ENCODE data around the gene TULP4.
"Not testable (repeated sequence)": the region's sequence is repeated elsewhere in the genome, so short reads cannot be mapped to it uniquely, and the experiment has no call there.

Gene TULP4

GRCh38 chr6:158383542-158383941 is 71.3 kb downstream of the TULP4 start:
- Histone ChIP-seq H3K9ac (ENCODE audit: low read depth in 1 of 2, low read length in 2 of 2) (no peak overlapping the region), H3K27ac (ENCODE audit: low read depth, low read length) (no peak overlapping the region), H3K4me1 (ENCODE audit: control insufficient read depth in 1 of 2, insufficient read depth in 2 of 2, low read length in 2 of 2) (peaks cover 0 to 3% of the 10 kb centered on the region in 2 donors), H3K36me3 (ENCODE audit: control insufficient read depth in 1 of 2, insufficient read depth in 2 of 2, low read length in 2 of 2) (no peaks in the 10 kb centered on the region), H3K4me3 (ENCODE audit: low read depth in 1 of 2, low read length in 2 of 2) (no peak overlapping the region), H3K9me3 (ENCODE audit: control insufficient read depth in 1 of 2, low read length in 2 of 2) (no peaks in the 10 kb centered on the region), H3K27me3 (ENCODE audit: control insufficient read depth in 1 of 2, insufficient read depth in 2 of 2, low read length in 2 of 2) (no peaks in the 10 kb centered on the region)

GRCh38 chr6:158384671-158385110 is 72.4 kb downstream of the TULP4 start:
- Histone ChIP-seq H3K9ac (ENCODE audit: low read depth in 1 of 2, low read length in 2 of 2) (no peak overlapping the region), H3K27me3 (ENCODE audit: control insufficient read depth in 1 of 2, insufficient read depth in 2 of 2, low read length in 2 of 2) (no peaks in the 10 kb centered on the region), H3K4me3 (ENCODE audit: low read depth in 1 of 2, low read length in 2 of 2) (no peak overlapping the region), H3K9me3 (ENCODE audit: control insufficient read depth in 1 of 2, low read length in 2 of 2) (no peaks in the 10 kb centered on the region), H3K4me1 (ENCODE audit: control insufficient read depth in 1 of 2, insufficient read depth in 2 of 2, low read length in 2 of 2) (peaks cover 0 to 3% of the 10 kb centered on the region in 2 donors), H3K36me3 (ENCODE audit: control insufficient read depth in 1 of 2, insufficient read depth in 2 of 2, low read length in 2 of 2) (no peaks in the 10 kb centered on the region), H3K27ac (ENCODE audit: low read depth, low read length) (no peak overlapping the region)

DNA sequence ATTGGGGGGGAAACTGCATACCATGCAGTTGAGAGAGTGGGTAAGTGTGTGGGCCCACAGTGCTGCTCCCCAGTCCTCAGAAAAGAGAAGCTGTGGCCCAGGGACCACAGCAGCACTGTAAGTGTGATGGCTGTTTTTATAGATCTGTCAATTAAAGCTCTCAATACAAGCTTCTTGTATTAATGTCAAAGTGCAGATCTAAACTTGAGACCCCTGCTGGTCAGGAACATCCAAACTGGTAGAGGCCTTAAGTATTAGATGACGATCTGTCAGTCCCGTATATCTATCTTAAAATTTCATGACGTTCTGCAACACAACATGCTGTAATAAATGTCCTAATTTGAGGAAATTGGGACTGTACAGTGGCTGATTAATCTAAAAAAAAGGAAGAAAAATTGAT is 74.8 kb downstream of the TULP4 start:
- Histone ChIP-seq H3K4me1 (ENCODE audit: control insufficient read depth in 1 of 2, insufficient read depth in 2 of 2, low read length in 2 of 2) (peaks cover 0 to 3% of the 10 kb centered on the region in 2 donors), H3K9ac (ENCODE audit: low read depth in 1 of 2, low read length in 2 of 2) (no peak overlapping the region), H3K9me3 (ENCODE audit: control insufficient read depth in 1 of 2, low read length in 2 of 2) (peaks cover 0 to 4% of the 10 kb centered on the region in 2 donors), H3K27ac (ENCODE audit: low read depth, low read length) (no peak overlapping the region), H3K27me3 (ENCODE audit: control insufficient read depth in 1 of 2, insufficient read depth in 2 of 2, low read length in 2 of 2) (no peaks in the 10 kb centered on the region), H3K36me3 (ENCODE audit: control insufficient read depth in 1 of 2, insufficient read depth in 2 of 2, low read length in 2 of 2) (no peaks in the 10 kb centered on the region), H3K4me3 (ENCODE audit: low read depth in 1 of 2, low read length in 2 of 2) (no peak overlapping the region)

- H3K4me3 ChIP-seq (ENCODE audit: low read depth in 1 of 2, low read length in 2 of 2), result no peak overlapping the region
- no peak overlapping the region for H3K9ac ChIP-seq (ENCODE audit: low read depth in 1 of 2, low read length in 2 of 2)
- peaks cover 0 to 10% of the 10 kb centered on the region in 2 donors for H3K9me3 ChIP-seq (ENCODE audit: control insufficient read depth in 1 of 2, low read length in 2 of 2)
- no peaks in the 10 kb centered on the region for H3K27me3 ChIP-seq (ENCODE audit: control insufficient read depth in 1 of 2, insufficient read depth in 2 of 2, low read length in 2 of 2)
- H3K36me3 ChIP-seq (ENCODE audit: control insufficient read depth in 1 of 2, insufficient read depth in 2 of 2, low read length in 2 of 2), result no peaks in the 10 kb centered on the region
- H3K27ac ChIP-seq (ENCODE audit: low read depth, low read length), result no peak overlapping the region
- peaks cover 0 to 3% of the 10 kb centered on the region in 2 donors for H3K4me1 ChIP-seq (ENCODE audit: control insufficient read depth in 1 of 2, insufficient read depth in 2 of 2, low read length in 2 of 2)
Measured at GRCh38 chr6:158387578-158387977, 75.3 kb downstream of the TULP4 start.

DNA sequence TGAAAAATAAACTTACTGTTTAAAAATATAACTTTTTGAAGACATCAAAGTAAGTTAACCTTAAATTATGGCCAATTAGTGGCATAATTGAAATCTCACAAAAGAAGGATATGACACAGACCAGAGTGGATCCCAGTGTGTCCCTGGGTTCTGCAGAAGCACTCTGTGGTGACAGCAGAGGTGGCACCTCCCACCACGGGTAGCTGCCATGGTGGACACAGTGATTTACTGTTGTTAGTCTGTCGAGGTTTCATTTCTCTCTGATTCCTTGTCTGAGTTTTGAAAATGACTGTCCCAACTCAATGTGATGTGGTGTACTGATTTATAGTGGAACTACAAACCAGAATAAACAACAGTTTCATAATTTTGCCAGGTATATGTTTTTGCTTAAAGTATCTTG is 76.5 kb downstream of the TULP4 start:
- Histone ChIP-seq H3K27ac (ENCODE audit: low read depth, low read length) (no peak overlapping the region), H3K27me3 (ENCODE audit: control insufficient read depth in 1 of 2, insufficient read depth in 2 of 2, low read length in 2 of 2) (no peaks in the 10 kb centered on the region), H3K4me1 (ENCODE audit: control insufficient read depth in 1 of 2, insufficient read depth in 2 of 2, low read length in 2 of 2) (peaks cover 0 to 3% of the 10 kb centered on the region in 2 donors), H3K9ac (ENCODE audit: low read depth in 1 of 2, low read length in 2 of 2) (no peak overlapping the region), H3K9me3 (ENCODE audit: control insufficient read depth in 1 of 2, low read length in 2 of 2) (peaks cover 0 to 10% of the 10 kb centered on the region in 2 donors), H3K36me3 (ENCODE audit: control insufficient read depth in 1 of 2, insufficient read depth in 2 of 2, low read length in 2 of 2) (no peaks in the 10 kb centered on the region), H3K4me3 (ENCODE audit: low read depth in 1 of 2, low read length in 2 of 2) (no peak overlapping the region)

DNA sequence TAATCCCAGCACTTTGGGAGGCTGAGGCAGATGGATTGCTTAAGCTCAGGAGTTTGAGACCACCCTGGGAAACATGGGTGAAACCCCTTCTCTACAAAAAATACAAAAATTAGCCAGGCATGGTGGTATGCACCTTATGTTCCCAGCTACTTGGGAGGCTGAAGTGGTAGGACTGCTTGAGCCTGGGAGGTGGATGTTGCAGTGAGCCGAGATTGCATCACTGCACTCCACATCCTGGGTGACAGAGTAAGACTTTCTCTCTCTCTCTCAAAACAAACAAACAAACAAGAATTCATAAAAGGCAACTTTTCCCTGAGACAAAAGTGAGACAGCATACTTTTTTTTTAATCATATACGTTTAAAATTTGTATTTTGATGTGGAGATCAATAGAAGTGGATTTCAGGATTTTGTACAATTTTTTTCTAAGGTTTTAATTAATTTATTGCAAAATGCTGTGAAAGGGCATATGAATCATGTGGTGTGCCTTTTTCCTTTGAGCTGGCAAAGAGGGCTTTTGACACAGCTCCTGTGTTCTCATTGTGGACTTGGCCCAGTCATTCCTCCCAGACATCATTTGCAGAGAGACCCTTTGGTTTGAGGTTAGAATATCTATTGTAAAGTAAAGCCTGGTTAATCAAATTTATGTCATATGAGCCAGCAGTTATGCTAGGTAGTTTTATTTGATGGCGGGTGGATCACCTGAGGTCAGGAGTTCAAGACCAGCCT is 77.1 kb downstream of the TULP4 start:
- H3K36me3 ChIP-seq (ENCODE audit: control insufficient read depth in 1 of 2, insufficient read depth in 2 of 2, low read length in 2 of 2), result no peaks in the 10 kb centered on the region
- no peaks in the 10 kb centered on the region for H3K27me3 ChIP-seq (ENCODE audit: control insufficient read depth in 1 of 2, insufficient read depth in 2 of 2, low read length in 2 of 2)
- H3K9me3 ChIP-seq (ENCODE audit: control insufficient read depth in 1 of 2, low read length in 2 of 2), result peaks cover 0 to 10% of the 10 kb centered on the region in 2 donors
- H3K4me3 ChIP-seq (ENCODE audit: low read depth in 1 of 2, low read length in 2 of 2), result no peak overlapping the region
- no peak overlapping the region for H3K27ac ChIP-seq (ENCODE audit: low read depth, low read length)
- peaks cover 0 to 3% of the 10 kb centered on the region in 2 donors for H3K4me1 ChIP-seq (ENCODE audit: control insufficient read depth in 1 of 2, insufficient read depth in 2 of 2, low read length in 2 of 2)
- H3K9ac ChIP-seq (ENCODE audit: low read depth in 1 of 2, low read length in 2 of 2), result no peak overlapping the region

- H3K27ac ChIP-seq (ENCODE audit: low read depth, low read length), result no peak overlapping the region
Measured at GRCh38 chr6:158391276-158391675, 79.0 kb downstream of the TULP4 start.

DNA sequence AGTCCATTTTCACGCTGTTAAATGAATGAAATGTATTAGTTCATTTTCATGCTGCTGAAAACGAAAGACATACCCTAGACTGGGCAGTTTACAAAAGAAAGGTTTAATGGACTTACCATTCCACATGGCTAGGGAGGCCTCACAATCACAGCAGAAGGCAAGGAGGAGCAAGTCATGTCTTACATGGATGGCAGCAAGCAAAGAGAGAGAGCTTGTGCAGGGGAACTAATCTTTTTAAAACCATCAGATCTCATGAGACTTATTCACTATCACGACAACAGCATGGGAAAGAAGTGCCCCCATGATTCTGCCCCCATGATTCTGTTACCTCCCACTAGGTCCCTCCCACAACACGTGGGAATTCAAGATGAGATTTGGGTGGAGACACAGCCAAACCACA is 79.7 kb downstream of the TULP4 start:
- not testable (repeated sequence) for H3K9me3 ChIP-seq (ENCODE audit: control insufficient read depth in 1 of 2, low read length in 2 of 2); H3K27ac ChIP-seq (ENCODE audit: low read depth, low read length); H3K9ac ChIP-seq (ENCODE audit: low read depth in 1 of 2, low read length in 2 of 2); H3K4me3 ChIP-seq (ENCODE audit: low read depth in 1 of 2, low read length in 2 of 2); H3K36me3 ChIP-seq (ENCODE audit: control insufficient read depth in 1 of 2, insufficient read depth in 2 of 2, low read length in 2 of 2); H3K27me3 ChIP-seq (ENCODE audit: control insufficient read depth in 1 of 2, insufficient read depth in 2 of 2, low read length in 2 of 2); H3K4me1 ChIP-seq (ENCODE audit: control insufficient read depth in 1 of 2, insufficient read depth in 2 of 2, low read length in 2 of 2)

More at GRCh38 chr6:158391276-158391675, 79.0 kb downstream of the TULP4 start:
- no peak overlapping the region for H3K4me3 ChIP-seq (ENCODE audit: low read depth in 1 of 2, low read length in 2 of 2)
- peaks cover 0 to 3% of the 10 kb centered on the region in 2 donors for H3K4me1 ChIP-seq (ENCODE audit: control insufficient read depth in 1 of 2, insufficient read depth in 2 of 2, low read length in 2 of 2)
- H3K36me3 ChIP-seq (ENCODE audit: control insufficient read depth in 1 of 2, insufficient read depth in 2 of 2, low read length in 2 of 2), result no peaks in the 10 kb centered on the region
- peaks cover 0 to 10% of the 10 kb centered on the region in 2 donors for H3K9me3 ChIP-seq (ENCODE audit: control insufficient read depth in 1 of 2, low read length in 2 of 2)
- H3K27me3 ChIP-seq (ENCODE audit: control insufficient read depth in 1 of 2, insufficient read depth in 2 of 2, low read length in 2 of 2), result no peaks in the 10 kb centered on the region
- no peak overlapping the region for H3K9ac ChIP-seq (ENCODE audit: low read depth in 1 of 2, low read length in 2 of 2)

- peaks cover 0 to 10% of the 10 kb centered on the region in 2 donors for H3K9me3 ChIP-seq (ENCODE audit: control insufficient read depth in 1 of 2, low read length in 2 of 2)
- H3K9ac ChIP-seq (ENCODE audit: low read depth in 1 of 2, low read length in 2 of 2), result no peak overlapping the region
- H3K27me3 ChIP-seq (ENCODE audit: control insufficient read depth in 1 of 2, insufficient read depth in 2 of 2, low read length in 2 of 2), result no peaks in the 10 kb centered on the region
- no peak overlapping the region for H3K4me3 ChIP-seq (ENCODE audit: low read depth in 1 of 2, low read length in 2 of 2)
- H3K36me3 ChIP-seq (ENCODE audit: control insufficient read depth in 1 of 2, insufficient read depth in 2 of 2, low read length in 2 of 2), result no peaks in the 10 kb centered on the region
- peaks cover 0 to 3% of the 10 kb centered on the region in 2 donors for H3K4me1 ChIP-seq (ENCODE audit: control insufficient read depth in 1 of 2, insufficient read depth in 2 of 2, low read length in 2 of 2)
- H3K27ac ChIP-seq (ENCODE audit: low read depth, low read length), result no peak overlapping the region
Measured at GRCh38 chr6:158396136-158396535, 83.9 kb downstream of the TULP4 start.

GRCh38 chr6:158397578-158397977 is 85.3 kb downstream of the TULP4 start:
- Histone ChIP-seq H3K4me3 (ENCODE audit: low read depth in 1 of 2, low read length in 2 of 2) (no peak overlapping the region), H3K9me3 (ENCODE audit: control insufficient read depth in 1 of 2, low read length in 2 of 2) (peaks cover 0 to under 1% of the 10 kb centered on the region in 2 donors), H3K27ac (ENCODE audit: low read depth, low read length) (no peak overlapping the region), H3K4me1 (ENCODE audit: control insufficient read depth in 1 of 2, insufficient read depth in 2 of 2, low read length in 2 of 2) (peaks cover 0 to 3% of the 10 kb centered on the region in 2 donors), H3K36me3 (ENCODE audit: control insufficient read depth in 1 of 2, insufficient read depth in 2 of 2, low read length in 2 of 2) (no peaks in the 10 kb centered on the region), H3K27me3 (ENCODE audit: control insufficient read depth in 1 of 2, insufficient read depth in 2 of 2, low read length in 2 of 2) (no peaks in the 10 kb centered on the region), H3K9ac (ENCODE audit: low read depth in 1 of 2, low read length in 2 of 2) (no peak overlapping the region)
